ENCODE measurements around the gene HMG20A.

Gene HMG20A

DNA sequence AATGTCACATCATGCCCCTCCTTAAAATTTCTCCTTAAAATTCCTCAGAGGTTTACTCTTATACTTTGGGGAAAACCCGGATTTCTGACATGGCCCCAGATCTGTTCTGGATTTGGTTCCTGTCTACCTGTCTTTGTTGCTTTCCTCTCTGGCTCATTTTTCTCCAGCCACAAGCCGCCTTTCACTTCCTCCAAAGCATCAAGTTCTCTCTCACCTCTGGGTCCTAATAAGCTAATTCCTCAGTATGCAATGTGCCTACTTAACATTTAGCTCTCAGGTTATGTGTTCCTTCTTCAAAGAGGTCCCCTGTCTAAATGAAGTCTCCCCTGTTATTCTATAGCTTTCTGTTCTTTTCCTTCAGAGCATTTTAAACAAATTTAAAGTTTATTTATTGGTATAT lies 16.1 kb downstream of the HMG20A start:
- DNase-seq, result no peak

GRCh38 chr15:77437264-77437663 lies 16.6 kb downstream of the HMG20A start:
- DNase-seq, result no peak

GRCh38 chr15:77440378-77440999 lies 19.8 kb downstream of the HMG20A start:
- no peak for DNase-seq

GRCh38 chr15:77446840-77447390 lies 26.2 kb downstream of the HMG20A start:
- DNase-seq, result no peak

- DNase-seq, result no peak
These were observed 33.6 kb downstream of the HMG20A start for GRCh38 chr15:77454265-77454664.

DNA sequence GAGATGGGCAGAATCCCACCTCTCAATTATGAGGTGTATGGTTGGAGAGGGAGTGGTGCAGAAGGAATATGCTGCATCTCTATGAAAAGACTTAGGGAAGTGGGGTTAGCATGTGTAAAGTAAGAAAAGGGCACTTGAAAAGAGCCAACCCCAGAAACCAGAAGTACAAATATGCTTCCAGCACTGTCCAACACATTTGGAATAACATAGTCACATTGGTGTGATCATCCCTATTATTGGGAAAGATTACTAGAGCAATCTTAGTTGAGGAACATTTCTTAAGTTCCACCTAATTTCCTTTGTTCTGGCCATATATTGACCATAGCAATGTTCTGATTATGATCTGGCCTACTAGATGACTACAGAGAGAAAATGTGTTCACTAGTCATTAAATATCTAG lies 34.3 kb downstream of the HMG20A start:
- DNase-seq, result no peak

- DNase-seq, result no peak
These were observed 35.1 kb downstream of the HMG20A start for GRCh38 chr15:77455696-77456321.

DNA sequence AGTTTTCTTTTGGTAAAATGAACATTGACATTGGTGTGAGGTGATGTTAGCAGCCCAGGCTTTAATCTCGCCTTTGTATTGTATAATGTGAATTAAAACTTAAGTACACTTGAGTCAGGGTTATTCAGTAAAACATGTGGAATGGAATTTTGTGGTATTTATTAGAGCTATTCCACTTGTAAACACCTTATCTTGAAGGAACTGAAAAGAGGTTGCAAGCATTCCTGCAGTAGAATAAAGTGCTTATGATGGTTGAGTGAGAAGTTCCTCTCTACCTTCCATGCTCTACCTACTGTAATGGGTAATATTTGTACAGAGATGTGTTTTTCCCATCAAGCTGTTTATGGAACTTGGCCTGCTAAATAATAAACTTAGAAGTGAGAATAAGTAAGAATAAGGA lies 36.1 kb downstream of the HMG20A start:
- no peak for DNase-seq

DNA sequence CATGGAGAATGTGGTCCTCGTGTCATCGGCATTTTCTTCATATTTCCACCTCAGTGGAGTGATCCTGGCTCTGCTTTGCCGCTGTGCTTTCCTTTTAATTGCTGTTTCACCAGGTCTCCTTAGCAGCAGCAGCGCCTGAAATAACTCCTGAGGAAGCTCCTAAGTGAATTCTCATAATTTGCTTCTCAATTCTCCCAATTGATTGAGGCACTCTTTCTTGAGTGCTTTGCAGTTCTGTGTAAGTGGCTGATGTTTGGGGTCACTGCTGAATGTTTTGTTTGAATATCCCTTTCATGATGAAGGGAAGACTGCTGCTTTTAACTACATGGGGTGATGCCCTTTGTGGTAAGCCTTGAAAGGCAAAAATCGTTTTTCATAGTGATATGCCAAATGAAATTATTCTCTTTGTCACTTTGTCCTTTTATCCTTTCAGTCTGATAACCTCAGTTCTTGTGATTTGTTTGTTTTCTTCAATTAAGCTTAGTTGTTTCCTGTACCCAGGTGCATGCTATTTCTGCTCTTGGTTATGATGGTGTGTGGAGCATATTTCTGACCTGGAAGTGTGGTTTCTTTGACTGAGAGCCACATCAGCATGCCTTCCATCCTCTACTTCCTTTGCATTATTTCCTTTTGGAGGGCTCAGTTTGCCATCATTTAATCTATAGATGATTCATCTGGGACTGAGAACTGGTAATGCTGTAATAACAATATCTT lies 36.7 kb downstream of the HMG20A start:
- DNase-seq, result no peak

- no peak for DNase-seq
These were observed 37.2 kb downstream of the HMG20A start for GRCh38 chr15:77457905-77458265.

DNA sequence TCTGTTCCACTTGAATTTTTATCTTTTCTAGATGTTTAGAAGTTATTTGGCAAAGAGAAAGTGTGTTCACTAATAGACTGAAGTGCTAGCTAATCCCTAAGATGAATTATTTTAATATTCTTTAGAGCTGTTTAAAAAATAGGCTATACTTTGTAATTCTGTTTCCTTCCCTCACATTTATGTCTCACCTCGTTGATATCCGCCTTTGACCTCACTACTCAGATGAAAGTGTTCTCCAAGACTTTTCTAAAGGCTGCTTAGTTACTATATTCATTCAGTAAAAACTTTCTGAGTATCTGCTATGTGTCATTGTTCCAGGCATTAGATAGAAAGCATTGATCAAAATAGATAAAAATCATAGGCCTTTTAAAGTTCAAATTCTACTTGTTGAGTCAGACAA lies 38.3 kb downstream of the HMG20A start:
- DNase-seq, result no peak

GRCh38 chr15:77461486-77461885 lies 40.8 kb downstream of the HMG20A start:
- DNase-seq, result no peak

DNA sequence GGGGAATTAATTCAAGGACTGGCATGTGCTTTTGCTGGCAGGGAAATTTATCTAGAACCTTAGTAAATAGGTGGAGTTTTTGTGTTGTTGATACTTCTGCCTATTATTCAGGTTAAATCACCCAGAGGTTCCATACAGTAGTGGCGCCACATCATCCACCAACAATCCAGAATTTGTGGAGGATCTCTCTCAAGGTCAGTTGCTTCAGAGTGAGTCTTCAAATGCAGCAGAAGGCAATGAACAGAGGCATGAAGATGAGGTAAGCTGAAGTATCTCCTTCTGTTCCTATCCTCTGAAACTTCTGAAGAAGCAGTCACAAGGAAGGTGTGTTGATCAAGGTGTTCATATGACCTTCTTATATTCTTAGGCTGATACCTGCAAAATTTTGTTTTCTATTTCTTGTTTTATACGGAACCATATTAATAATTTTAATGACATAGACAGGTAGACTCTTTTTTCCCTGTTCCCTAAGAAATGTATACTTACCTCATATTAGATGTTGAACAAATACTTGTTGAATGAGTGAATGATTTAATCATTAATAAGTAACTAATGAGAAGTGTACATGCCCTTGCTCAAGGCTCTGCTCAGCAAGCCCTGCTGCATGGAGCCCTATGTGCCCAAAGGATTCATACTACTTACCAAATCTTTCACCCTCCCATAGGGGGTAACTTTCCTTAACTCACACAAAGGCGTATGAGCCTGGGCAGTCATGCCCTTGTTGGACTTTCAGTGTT lies 43.6 kb downstream of the HMG20A start:
- DNase-seq, result no peak

DNA sequence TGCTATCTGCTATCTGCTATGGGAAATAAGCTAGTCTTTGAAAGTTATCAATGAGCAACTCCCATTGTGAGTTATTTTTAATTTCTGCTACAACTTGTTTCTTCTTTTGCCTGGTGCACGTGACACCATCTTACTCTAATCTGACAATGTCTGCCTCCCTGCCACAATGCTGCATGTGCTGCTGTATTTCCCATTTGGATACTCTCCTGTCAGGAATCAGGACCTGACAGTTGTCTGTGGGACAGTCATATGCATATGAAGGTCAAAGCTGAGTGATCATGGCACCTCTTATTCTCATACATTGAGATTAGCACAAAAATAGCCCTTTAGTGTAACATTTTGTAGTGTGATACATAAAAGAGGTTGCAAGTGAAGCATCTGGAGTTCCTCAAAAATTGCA lies 45.8 kb downstream of the HMG20A start:
- no peak for DNase-seq

- no peak for DNase-seq
These were observed 48.2 kb downstream of the HMG20A start for GRCh38 chr15:77468896-77469295.

DNA sequence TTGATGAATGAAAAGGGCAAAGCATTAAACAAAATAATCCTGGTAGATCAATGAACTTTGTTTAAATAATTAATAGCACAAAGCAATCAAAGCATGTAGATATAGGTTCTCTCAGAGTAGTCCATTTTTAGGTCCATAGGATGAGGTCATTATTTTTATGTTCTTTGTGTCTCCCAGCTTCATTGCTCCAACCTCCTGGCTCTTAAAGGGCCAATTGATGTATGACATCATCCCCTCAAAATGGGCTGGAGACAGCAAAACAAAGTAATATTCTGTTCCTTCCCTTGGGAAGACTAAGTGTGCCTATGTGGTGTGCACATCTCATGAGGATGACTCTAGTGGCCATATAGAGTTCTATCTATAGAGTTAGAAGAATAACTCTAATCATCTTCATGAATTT lies 49.5 kb downstream of the HMG20A start:
- no peak for DNase-seq

- DNase-seq, result no peak
These were observed 52.6 kb downstream of the HMG20A start for GRCh38 chr15:77473328-77473727.

- no peak for DNase-seq
These were observed 53.8 kb downstream of the HMG20A start for GRCh38 chr15:77474310-77474988.

DNA sequence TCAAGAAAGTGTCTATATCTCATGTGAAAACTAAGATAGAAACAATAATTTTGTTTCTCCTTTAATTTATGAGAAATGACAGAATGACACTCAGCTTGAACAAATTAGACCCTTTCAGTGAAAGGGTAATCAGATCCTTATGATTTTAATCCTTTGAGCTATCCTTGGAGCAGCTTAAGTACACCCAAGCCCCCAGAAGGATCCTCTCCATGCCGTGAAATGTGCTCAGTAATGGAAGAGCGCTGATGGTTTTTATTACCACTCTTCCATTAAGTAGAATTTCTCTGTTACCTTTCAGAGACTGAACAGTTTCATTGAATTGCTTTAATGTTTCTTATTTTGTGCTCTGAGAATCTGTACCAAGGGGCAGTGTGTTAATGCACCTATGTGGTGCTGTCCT lies 54.3 kb downstream of the HMG20A start:
- no peak for DNase-seq

GRCh38 chr15:77475898-77476297 lies 55.2 kb downstream of the HMG20A start:
- DNase-seq, result no peak

DNA sequence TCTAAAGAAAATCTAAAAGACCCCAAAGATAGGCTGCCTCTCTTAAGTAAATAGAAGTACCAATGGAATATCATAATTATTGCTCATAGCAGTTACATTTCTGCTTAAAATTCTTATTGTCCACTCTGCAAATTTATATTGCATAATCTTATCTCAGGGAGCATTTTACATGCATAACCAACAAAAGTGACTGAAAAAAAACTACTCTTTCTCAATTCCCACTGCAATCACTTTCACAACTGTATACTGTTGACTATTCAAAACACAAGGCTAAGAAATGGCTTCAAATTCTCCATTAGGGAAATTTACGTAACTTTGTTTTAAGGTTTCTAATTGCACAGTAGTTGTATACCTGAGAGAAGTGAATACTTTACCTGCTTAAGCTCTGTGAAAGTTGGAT lies 56.3 kb downstream of the HMG20A start:
- DNase-seq, result no peak

- no peak for DNase-seq
These were observed 57.4 kb downstream of the HMG20A start for GRCh38 chr15:77478051-77478450.

DNA sequence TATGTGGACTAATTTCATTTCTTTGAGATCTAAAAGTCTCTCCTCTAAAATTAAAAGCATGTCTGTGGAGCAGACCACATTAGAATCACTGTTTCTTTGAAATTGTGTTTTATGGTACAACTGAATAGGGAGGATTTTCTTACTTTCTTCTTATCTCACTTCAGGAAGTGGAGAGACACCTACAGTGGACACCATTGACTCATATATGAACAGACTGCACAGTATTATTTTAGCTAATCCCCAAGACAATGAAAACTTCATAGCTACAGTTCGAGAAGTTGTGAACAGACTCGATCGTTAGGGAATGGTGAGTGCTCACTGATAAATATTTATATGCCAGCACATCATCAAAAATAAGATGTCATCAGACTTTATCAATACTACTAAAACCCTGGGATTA lies 58.3 kb downstream of the HMG20A start:
- DNase-seq, result no peak
